Trophoblast cell (in vitro differentiated cells and primary cell): Measurements from ENCODE around the gene SULF2.
A peak's percentile ranks its signal among the peaks of the same experiment; 100 is the strongest.

ENCODE experiments used
- DNase-seq, 2 donors: peaks; one replicate each; pipeline ENCODE4 v3.0.0-alpha.2; 2016
- H2AFZ ChIP-seq: 2 replicates; pipeline ENCODE4 v1.6.1; 2013; ENCODE audit warnings: low read length, moderate library complexity, mild to moderate bottlenecking; ENCODE audit not compliant: insufficient read depth, poor library complexity
- H2AK5ac ChIP-seq: 2 replicates; pipeline ENCODE4 v1.6.1; 2013; ENCODE audit warnings: mild to moderate bottlenecking, low read length
- H2BK120ac ChIP-seq: 2 replicates; pipeline ENCODE4 v1.6.1; 2013; ENCODE audit warnings: low read length, mild to moderate bottlenecking, moderate library complexity; ENCODE audit not compliant: insufficient read depth, poor library complexity
- H2BK12ac ChIP-seq: 2 replicates; pipeline ENCODE4 v1.6.1; 2013; ENCODE audit warnings: mild to moderate bottlenecking, low read length, moderate library complexity
- H2BK5ac ChIP-seq: 2 replicates; pipeline ENCODE4 v1.6.1; 2013; ENCODE audit warnings: low read length, low read depth, moderate library complexity, mild to moderate bottlenecking; ENCODE audit not compliant: poor library complexity
- H3K14ac ChIP-seq: 2 replicates; pipeline ENCODE4 v1.6.1; 2013; ENCODE audit warnings: mild to moderate bottlenecking, low read length
- H3K18ac ChIP-seq: 2 replicates; pipeline ENCODE4 v1.6.1; 2013; ENCODE audit warnings: mild to moderate bottlenecking, low read length
- H3K23ac ChIP-seq: 2 replicates; pipeline ENCODE4 v1.6.1; 2013; ENCODE audit warnings: low read length
- H3K27ac ChIP-seq: 2 replicates; pipeline ENCODE4 v1.5.1; 2013; ENCODE audit warnings: low read depth, mild to moderate bottlenecking, inconsistent platforms, low read length, moderate library complexity
- H3K27me3 ChIP-seq: 2 replicates; pipeline ENCODE4 v1.6.1; 2013; ENCODE audit warnings: inconsistent platforms, mild to moderate bottlenecking, low read length, moderate library complexity; ENCODE audit not compliant: insufficient read depth
- H3K36me3 ChIP-seq, 2 experiments: 1 replicate in 1 of 2; 2 replicates in 1 of 2; pipeline ENCODE4 v1.6.1; 2013; ENCODE audit warnings: low read length in 2 of 2, mild to moderate bottlenecking in 2 of 2, moderate library complexity in 1 of 2; ENCODE audit not compliant: insufficient read depth in 2 of 2, control insufficient read depth in 1 of 2
- H3K4ac ChIP-seq: 2 replicates; pipeline ENCODE4 v1.6.1; 2013; ENCODE audit warnings: low read depth, mild to moderate bottlenecking, low read length, moderate library complexity
- H3K4me1 ChIP-seq, 2 experiments: 1 replicate in 1 of 2; 2 replicates in 1 of 2; pipeline ENCODE4 v1.6.1; 2013; ENCODE audit warnings: low read length in 2 of 2, mild to moderate bottlenecking in 2 of 2, moderate library complexity in 1 of 2; ENCODE audit not compliant: insufficient read depth in 2 of 2, control insufficient read depth in 1 of 2
- H3K4me2 ChIP-seq: 2 replicates; pipeline ENCODE4 v1.6.1; 2013; ENCODE audit warnings: inconsistent platforms, mild to moderate bottlenecking, low read length, moderate library complexity
- H3K4me3 ChIP-seq: 2 replicates; pipeline ENCODE4 v1.5.1; 2013; ENCODE audit warnings: mild to moderate bottlenecking, low read depth, low read length, inconsistent platforms
- H3K79me1 ChIP-seq: one replicate; pipeline ENCODE4 v1.6.1; 2013; ENCODE audit warnings: low read length
- H3K79me2 ChIP-seq: 2 replicates; pipeline ENCODE4 v1.6.1; 2013; ENCODE audit warnings: low read length, mild to moderate bottlenecking; ENCODE audit not compliant: control insufficient read depth, insufficient read depth, poor library complexity
- H3K9ac ChIP-seq: 2 replicates; pipeline ENCODE4 v1.6.1; 2013; ENCODE audit warnings: mild to moderate bottlenecking, low read length
- H3K9me3 ChIP-seq: 2 replicates; pipeline ENCODE4 v1.6.1; 2013; ENCODE audit warnings: low read depth, mild to moderate bottlenecking, control low read depth, inconsistent platforms, low read length; ENCODE audit not compliant: insufficient read depth
- H4K12ac ChIP-seq: 2 replicates; pipeline ENCODE4 v1.6.1; 2013; ENCODE audit warnings: low read depth, mild to moderate bottlenecking, low read length, moderate library complexity
- H4K8ac ChIP-seq: 2 replicates; pipeline ENCODE4 v1.6.1; 2013; ENCODE audit warnings: low read depth, mild to moderate bottlenecking, low read length, moderate library complexity
- H4K91ac ChIP-seq: one replicate; pipeline ENCODE4 v1.6.1; 2013; ENCODE audit warnings: low read depth, mild to moderate bottlenecking, low read length, moderate library complexity
- WGBS: extraction: QIAGEN DNeasy Blood & Tissue Kit; methylation state at CpG from one replicate; pipeline ENCODE4 v1.1.7; 2013; ENCODE audit warnings: missing lambda C conversion rate; ENCODE audit not compliant: insufficient read length, insufficient coverage; ENCODE audit errors: extremely low coverage; 5-methylcytosine and 5-hydroxymethylcytosine counted together

Gene SULF2

DNA sequence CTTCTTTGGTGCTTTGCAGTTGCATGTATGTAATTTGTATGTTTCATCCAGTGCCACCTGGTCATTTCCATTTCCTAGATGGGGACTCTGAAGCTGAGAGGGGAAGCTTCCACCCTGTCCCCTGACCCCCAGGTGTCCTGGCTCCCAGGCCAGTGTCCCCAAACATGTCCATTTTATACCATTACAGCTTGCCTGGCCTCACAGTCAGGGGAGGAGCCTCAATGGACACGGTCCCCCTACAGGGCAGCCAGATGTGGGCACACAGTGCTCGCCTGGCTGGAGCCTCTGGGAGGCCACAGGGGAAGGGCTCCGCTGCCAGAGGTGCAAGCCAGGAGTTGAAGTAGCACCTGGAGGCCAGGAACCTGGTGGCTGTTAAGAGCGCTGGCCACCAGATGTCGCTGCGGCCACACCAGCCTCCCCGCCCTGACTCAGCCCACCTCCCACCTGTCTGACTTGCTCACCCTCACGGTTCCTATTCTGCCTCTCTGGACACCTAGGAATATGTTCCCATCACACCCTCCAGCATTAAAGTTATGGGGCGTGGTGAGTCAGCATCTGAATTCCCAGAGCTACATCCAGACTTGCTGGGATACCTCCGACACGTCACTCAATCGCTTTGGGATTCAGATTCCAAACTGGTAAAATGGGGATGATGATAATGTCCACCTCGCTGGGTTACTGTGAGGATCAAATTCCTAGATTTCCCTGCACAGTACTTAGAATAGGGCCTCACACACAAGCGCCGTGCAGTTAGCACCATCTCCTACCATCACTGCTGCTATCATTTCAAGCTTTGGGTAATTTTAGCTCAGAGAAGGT, 107.4 kb downstream of the SULF2 start:
- no peaks in the 10 kb centered on the region for H3K79me1 ChIP-seq
- no peak overlapping the region for H3K14ac ChIP-seq
- no peak overlapping the region for H3K4ac ChIP-seq
- H4K12ac ChIP-seq = no peak overlapping the region
- no peak overlapping the region for H3K9ac ChIP-seq
- H3K27me3 ChIP-seq = no peaks in the 10 kb centered on the region
- H3K27ac ChIP-seq = no peak overlapping the region
- peaks cover 8 to 10% of the 10 kb centered on the region in 2 experiments for H3K36me3 ChIP-seq
- WGBS = no CpG with 5 or more reads among the region's 15 CpGs
- H3K18ac ChIP-seq = no peak overlapping the region
- H4K91ac ChIP-seq = no peak overlapping the region
- H2BK12ac ChIP-seq = no peak overlapping the region
- H3K4me3 ChIP-seq = no peak overlapping the region
- no peak overlapping the region for H2AK5ac ChIP-seq
- no peak overlapping the region for H4K8ac ChIP-seq
- H3K9me3 ChIP-seq = peaks cover 6% of the 10 kb centered on the region
- peak; percentile 71 to 77 for DNase-seq
- H2BK120ac ChIP-seq = no peak overlapping the region
- no peaks in the 10 kb centered on the region for H3K79me2 ChIP-seq
- peaks cover 0 to 8% of the 10 kb centered on the region in 2 experiments for H3K4me1 ChIP-seq
- no peak overlapping the region for H3K23ac ChIP-seq
- H2AFZ ChIP-seq = no peak overlapping the region
- no peak overlapping the region for H3K4me2 ChIP-seq
- H2BK5ac ChIP-seq = no peak overlapping the region

DNA sequence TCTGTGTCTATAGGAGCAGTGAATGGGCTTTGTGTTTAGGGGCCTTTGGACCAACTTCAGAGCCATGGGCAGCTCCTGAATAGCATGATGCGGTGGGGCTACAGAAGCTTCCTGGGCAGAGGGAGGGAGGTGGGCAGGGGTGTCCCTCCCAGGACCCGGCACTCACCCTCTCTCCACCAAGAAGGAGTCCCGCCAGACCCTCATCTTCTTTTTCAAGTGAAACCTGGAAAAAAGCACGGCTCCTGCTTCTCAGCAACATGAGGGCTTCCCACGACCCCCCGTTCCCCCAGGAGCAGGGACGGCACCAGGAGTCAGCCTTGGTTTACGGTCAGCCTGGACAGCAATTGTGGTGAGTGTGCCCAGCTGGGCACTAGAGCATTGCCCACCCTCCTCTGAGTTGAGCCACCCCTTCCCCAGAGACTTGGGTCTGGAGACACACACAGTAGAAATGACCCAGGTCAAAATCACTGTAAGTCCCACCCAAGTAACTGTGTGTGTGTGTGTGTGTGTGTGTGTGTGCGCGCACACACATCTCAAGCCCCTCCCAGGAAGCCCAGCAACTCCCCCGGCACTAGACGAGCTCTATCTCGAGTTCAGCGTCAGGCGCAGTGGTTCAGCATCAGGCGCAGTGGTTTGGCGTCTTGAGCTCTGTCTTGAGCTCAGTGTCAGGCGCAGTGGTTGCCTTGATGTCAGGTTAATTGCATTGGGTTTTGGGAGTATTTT, 108.2 kb downstream of the SULF2 start:
- peaks cover 4 to 5% of the 10 kb centered on the region in 2 experiments for H3K36me3 ChIP-seq
- H3K27me3 ChIP-seq = no peaks in the 10 kb centered on the region
- H3K4me3 ChIP-seq = no peak overlapping the region
- no peak overlapping the region for H3K27ac ChIP-seq
- peaks cover 6% of the 10 kb centered on the region for H3K9me3 ChIP-seq
- DNase-seq = no peak
- no peak overlapping the region for H4K91ac ChIP-seq
- H2AK5ac ChIP-seq = no peak overlapping the region
- peaks cover 0 to 3% of the 10 kb centered on the region in 2 experiments for H3K4me1 ChIP-seq
- WGBS = no CpG with 5 or more reads among the region's 18 CpGs
- H3K14ac ChIP-seq = no peak overlapping the region
- H2AFZ ChIP-seq = no peak overlapping the region
- H3K4me2 ChIP-seq = no peak overlapping the region
- H4K12ac ChIP-seq = no peak overlapping the region
- H3K4ac ChIP-seq = no peak overlapping the region
- H2BK12ac ChIP-seq = no peak overlapping the region
- no peaks in the 10 kb centered on the region for H3K79me1 ChIP-seq
- H4K8ac ChIP-seq = no peak overlapping the region
- H2BK5ac ChIP-seq = no peak overlapping the region
- H3K79me2 ChIP-seq = no peaks in the 10 kb centered on the region
- H3K23ac ChIP-seq = no peak overlapping the region
- no peak overlapping the region for H2BK120ac ChIP-seq
- H3K9ac ChIP-seq = no peak overlapping the region
- H3K18ac ChIP-seq = no peak overlapping the region

DNA sequence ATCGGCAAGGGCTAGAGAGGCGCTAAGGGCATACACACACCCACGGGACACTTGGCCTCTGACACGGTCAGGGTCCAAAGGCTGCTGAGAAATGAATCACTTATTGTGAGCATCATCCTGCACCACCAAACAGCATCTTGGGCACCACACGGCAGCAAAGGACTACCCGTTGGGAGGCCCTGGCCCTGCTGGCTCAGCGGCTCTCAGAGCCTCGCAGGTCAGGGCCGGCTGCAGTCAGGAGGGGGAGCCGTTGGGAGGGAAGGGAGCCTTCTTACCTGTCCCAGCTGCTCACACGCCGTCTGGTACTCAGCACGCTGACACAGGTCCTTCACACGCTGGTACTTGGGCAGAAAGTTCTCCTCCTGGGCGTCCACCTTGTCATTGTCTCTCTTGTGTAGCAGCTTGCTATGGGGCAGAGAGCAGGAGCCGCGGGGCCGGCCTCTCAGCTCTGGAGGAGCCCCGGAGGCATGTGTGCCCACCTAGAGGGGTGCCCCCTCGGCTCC, 109.0 kb downstream of the SULF2 start:
- no peaks in the 10 kb centered on the region for H3K4me1 ChIP-seq
- no peak overlapping the region for H3K14ac ChIP-seq
- no peak overlapping the region for H4K12ac ChIP-seq
- no peaks in the 10 kb centered on the region for H3K27me3 ChIP-seq
- no peak overlapping the region for H3K9ac ChIP-seq
- DNase-seq = no peak
- H3K36me3 ChIP-seq = peaks cover 4 to 8% of the 10 kb centered on the region in 2 experiments
- WGBS = no CpG with 5 or more reads among the region's 20 CpGs
- H2AFZ ChIP-seq = no peak overlapping the region
- no peaks in the 10 kb centered on the region for H3K79me2 ChIP-seq
- H3K18ac ChIP-seq = no peak overlapping the region
- no peak overlapping the region for H3K23ac ChIP-seq
- H2BK12ac ChIP-seq = no peak overlapping the region
- H3K9me3 ChIP-seq = peaks cover 6% of the 10 kb centered on the region
- no peak overlapping the region for H2BK5ac ChIP-seq
- H4K8ac ChIP-seq = no peak overlapping the region
- no peak overlapping the region for H2BK120ac ChIP-seq
- no peak overlapping the region for H3K4me3 ChIP-seq
- no peak overlapping the region for H2AK5ac ChIP-seq
- no peak overlapping the region for H3K27ac ChIP-seq
- no peak overlapping the region for H3K4ac ChIP-seq
- no peak overlapping the region for H3K4me2 ChIP-seq
- no peaks in the 10 kb centered on the region for H3K79me1 ChIP-seq
- no peak overlapping the region for H4K91ac ChIP-seq

DNA sequence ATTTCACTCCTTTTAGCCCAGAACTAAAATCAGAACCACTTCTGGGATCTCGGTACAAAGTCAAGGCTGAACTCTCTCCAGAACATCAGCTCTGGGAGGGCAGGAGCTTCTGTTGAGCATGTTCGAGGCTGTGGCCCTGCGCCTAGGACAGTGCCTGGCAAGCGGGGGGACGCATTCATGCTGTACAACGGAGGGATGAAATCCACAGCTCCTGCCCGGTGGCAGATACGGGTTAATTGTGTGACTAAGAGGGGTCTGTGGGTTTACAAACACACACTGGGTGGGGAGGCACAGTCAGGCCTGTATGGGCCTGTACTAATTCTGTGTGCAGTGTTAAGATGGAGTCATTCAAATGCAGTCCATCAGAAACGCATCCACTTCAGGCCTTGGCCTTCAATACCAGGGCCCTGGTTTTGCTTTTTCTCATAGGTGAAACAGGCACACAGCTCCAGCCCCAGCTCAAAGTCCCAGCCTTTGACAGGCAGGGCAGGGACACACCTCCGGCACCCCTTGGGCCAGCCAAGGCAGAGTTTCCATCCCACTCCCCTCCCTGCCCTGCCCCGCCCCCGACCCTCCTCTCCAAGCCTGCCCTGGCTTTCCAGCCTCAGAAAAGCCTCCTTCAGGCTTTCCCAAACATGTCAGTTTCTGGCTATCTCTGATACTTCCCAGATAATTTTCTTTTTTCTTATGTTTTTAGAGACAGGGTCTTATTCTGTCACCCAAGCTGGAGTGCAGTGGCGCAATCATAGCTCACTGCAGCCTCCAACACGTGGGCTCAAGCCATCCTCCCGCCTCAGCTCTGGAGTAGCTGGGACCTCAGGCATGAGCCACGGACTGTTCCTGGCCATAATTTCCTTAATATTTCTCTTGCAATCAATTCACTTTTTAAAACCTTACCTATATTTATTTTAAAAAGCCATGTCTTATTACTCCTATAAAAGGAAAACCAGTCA, 109.8 kb downstream of the SULF2 start:
- H4K91ac ChIP-seq = no peak overlapping the region
- H4K8ac ChIP-seq = no peak overlapping the region
- no peak overlapping the region for H4K12ac ChIP-seq
- peaks cover 6% of the 10 kb centered on the region for H3K9me3 ChIP-seq
- H3K14ac ChIP-seq = no peak overlapping the region
- H2AFZ ChIP-seq = no peak overlapping the region
- no peaks in the 10 kb centered on the region for H3K27me3 ChIP-seq
- H3K9ac ChIP-seq = no peak overlapping the region
- no peaks in the 10 kb centered on the region for H3K79me2 ChIP-seq
- no peak overlapping the region for H2BK5ac ChIP-seq
- WGBS = no CpG with 5 or more reads among the region's 16 CpGs
- no peak overlapping the region for H2BK12ac ChIP-seq
- H3K4ac ChIP-seq = no peak overlapping the region
- H3K4me2 ChIP-seq = no peak overlapping the region
- H2BK120ac ChIP-seq = no peak overlapping the region
- DNase-seq = no peak
- H3K27ac ChIP-seq = no peak overlapping the region
- H3K18ac ChIP-seq = no peak overlapping the region
- H3K79me1 ChIP-seq = no peaks in the 10 kb centered on the region
- no peak overlapping the region for H3K4me3 ChIP-seq
- no peaks in the 10 kb centered on the region for H3K4me1 ChIP-seq
- H3K36me3 ChIP-seq = peaks cover 4 to 6% of the 10 kb centered on the region in 2 experiments
- H2AK5ac ChIP-seq = no peak overlapping the region
- H3K23ac ChIP-seq = no peak overlapping the region
